ENCODE measurements around the gene NUDT17. TPM values are rescaled to one million over a fixed set of nuclear protein-coding genes. Genes with fewer than 3 reads are reported as not detected.

Gene NUDT17
- total and polyA plus RNA-seq, 2 of the 8 experiments (the other 6 are each of a cell fraction or from before 2014, with no cell fraction given), result 2.7 to 4.1 TPM

- TF ChIP-seq CTBP2 (IDR thresholded peaks at IDR 0.05; ENCODE audit: borderline replicate concordance, insufficient read depth, insufficient read length, low read length), result no peak
- TF ChIP-seq E2F6 (IDR thresholded peaks at IDR 0.05), result no peak
- no peak for TF ChIP-seq EZH2 (IDR thresholded peaks at IDR 0.05; ENCODE audit: low read depth, low read length, severe bottlenecking)
- no peak for TF ChIP-seq ZNF274 (IDR thresholded peaks at IDR 0.05; ENCODE audit: borderline replicate concordance, extremely low read depth, low read length)
- TF ChIP-seq RAD21 (IDR thresholded peaks at IDR 0.05 in 1 of 2, conservative IDR thresholded peaks at IDR 0.05 in 1 of 2; ENCODE audit: low read depth in 2 of 2, low read length in 2 of 2), result peak; percentile 63 to 69
- no peak for TF ChIP-seq POLR2A (IDR thresholded peaks at IDR 0.05; ENCODE audit: control extremely low read depth in 1 of 2, low read depth in 2 of 2, low read length in 2 of 2)
- no peak for TF ChIP-seq CBX8 (IDR thresholded peaks at IDR 0.05; ENCODE audit: borderline replicate concordance, low read depth, low read length)
- TF ChIP-seq POLR2AphosphoS5 (IDR thresholded peaks at IDR 0.05; ENCODE audit: low read depth, low read length), result peak; percentile 39
- TF ChIP-seq CHD2 (IDR thresholded peaks at IDR 0.05; ENCODE audit: low read length), result 0 out of 2 replicates have a peak, but pooled peaks have one; percentile 19
These were observed 777 bp downstream of the NUDT17 start (continued) for GRCh38 chr1:145846201-145846612.
